Mammary epithelial cell (primary cell): Measurements from ENCODE around the gene KAT8.

Source experiments
- EZH2 ChIP-seq: IDR thresholded peaks from 2 replicates; pipeline ENCODE4 v1.6.1; 2012; ENCODE audit warnings: low read length, inconsistent platforms, borderline replicate concordance
- TF ChIP-seq, protein P1 (sequence below), 2 donors: IDR thresholded peaks in 1 of 2; conservative IDR thresholded peaks in 1 of 2; 2 replicates each; pipeline ENCODE4 v1.5.1; 2011 to 2012; ENCODE audit warnings: inconsistent platforms in 2 of 2, low read length in 2 of 2, mild to moderate bottlenecking in 2 of 2, control low read depth in 1 of 2, low read depth in 1 of 2; ENCODE audit not compliant: insufficient read depth in 1 of 2; ENCODE audit errors: extremely low read depth in 1 of 2

- TF ChIP-seq, protein P1, sequence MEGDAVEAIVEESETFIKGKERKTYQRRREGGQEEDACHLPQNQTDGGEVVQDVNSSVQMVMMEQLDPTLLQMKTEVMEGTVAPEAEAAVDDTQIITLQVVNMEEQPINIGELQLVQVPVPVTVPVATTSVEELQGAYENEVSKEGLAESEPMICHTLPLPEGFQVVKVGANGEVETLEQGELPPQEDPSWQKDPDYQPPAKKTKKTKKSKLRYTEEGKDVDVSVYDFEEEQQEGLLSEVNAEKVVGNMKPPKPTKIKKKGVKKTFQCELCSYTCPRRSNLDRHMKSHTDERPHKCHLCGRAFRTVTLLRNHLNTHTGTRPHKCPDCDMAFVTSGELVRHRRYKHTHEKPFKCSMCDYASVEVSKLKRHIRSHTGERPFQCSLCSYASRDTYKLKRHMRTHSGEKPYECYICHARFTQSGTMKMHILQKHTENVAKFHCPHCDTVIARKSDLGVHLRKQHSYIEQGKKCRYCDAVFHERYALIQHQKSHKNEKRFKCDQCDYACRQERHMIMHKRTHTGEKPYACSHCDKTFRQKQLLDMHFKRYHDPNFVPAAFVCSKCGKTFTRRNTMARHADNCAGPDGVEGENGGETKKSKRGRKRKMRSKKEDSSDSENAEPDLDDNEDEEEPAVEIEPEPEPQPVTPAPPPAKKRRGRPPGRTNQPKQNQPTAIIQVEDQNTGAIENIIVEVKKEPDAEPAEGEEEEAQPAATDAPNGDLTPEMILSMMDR (conservative IDR thresholded peaks at IDR 0.05 in 1 of 2, IDR thresholded peaks at IDR 0.05 in 1 of 2; ENCODE audit: extremely low read depth in 1 of 2, insufficient read depth in 1 of 2, low read depth in 1 of 2, low read length in 2 of 2) = no peak
- TF ChIP-seq EZH2 = no peak
Measured at GRCh38 chr16:31148281-31148728, 30.8 kb downstream of the KAT8 start.
